GM21526 (cell line): ENCODE data around the gene DNAJC7.
A peak's percentile ranks its signal among the peaks of the same experiment; 100 is the strongest.
"Not testable (repeated sequence)": the region's sequence is repeated elsewhere in the genome, so short reads cannot be mapped to it uniquely, and the experiment has no call there.

Experiments used
- ATAC-seq: cut with Tn5 transposase; IDR thresholded peaks from one replicate; pipeline ENCODE4 v1.9.1; 2021; ENCODE audit warnings: moderate library complexity; ENCODE audit not compliant: unreplicated experiment, low FRiP score

Gene DNAJC7

GRCh38 chr17:42016411-42016831 is 818 bp downstream of the DNAJC7 start:
- ATAC-seq: no peak

- not testable (repeated sequence) for ATAC-seq
Observed at GRCh38 chr17:42013740-42014139, 3.5 kb downstream of the DNAJC7 start.

GRCh38 chr17:42012363-42012762 is 4.9 kb downstream of the DNAJC7 start:
- ATAC-seq: not testable (repeated sequence)

GRCh38 chr17:42010898-42011516 is 6.2 kb downstream of the DNAJC7 start:
- ATAC-seq: no peak

- not testable (repeated sequence) for ATAC-seq
Observed at GRCh38 chr17:42010266-42010680, 7.0 kb downstream of the DNAJC7 start.

GRCh38 chr17:42009170-42009569 is 8.1 kb downstream of the DNAJC7 start:
- ATAC-seq: no peak

- ATAC-seq: no peak
Observed at GRCh38 chr17:42005166-42005565, 12.1 kb downstream of the DNAJC7 start.

GRCh38 chr17:42002792-42003301 is 14.4 kb downstream of the DNAJC7 start:
- ATAC-seq: no peak

- ATAC-seq: no peak
Observed at GRCh38 chr17:42002175-42002791, 15.0 kb downstream of the DNAJC7 start.

GRCh38 chr17:42001729-42002128 is 15.5 kb downstream of the DNAJC7 start:
- no peak for ATAC-seq

GRCh38 chr17:42000413-42001133 is 16.7 kb downstream of the DNAJC7 start:
- ATAC-seq: no peak

- no peak for ATAC-seq
Observed at GRCh38 chr17:41998497-41998896, 18.7 kb downstream of the DNAJC7 start.

- peak; percentile 19 for ATAC-seq
Observed at GRCh38 chr17:41996855-41997164, 20.4 kb downstream of the DNAJC7 start.

GRCh38 chr17:41992576-41992975 is 24.7 kb downstream of the DNAJC7 start:
- ATAC-seq: no peak

GRCh38 chr17:41989702-41990419 is 27.4 kb downstream of the DNAJC7 start:
- ATAC-seq: no peak

- ATAC-seq: no peak
Observed at GRCh38 chr17:41988418-41988817, 28.8 kb downstream of the DNAJC7 start.

- ATAC-seq: no peak
Observed at GRCh38 chr17:41987642-41988041, 29.6 kb downstream of the DNAJC7 start.

GRCh38 chr17:41986634-41987033 is 30.6 kb downstream of the DNAJC7 start:
- ATAC-seq: no peak

- ATAC-seq: no peak
Observed at GRCh38 chr17:41985919-41986318, 31.3 kb downstream of the DNAJC7 start.

GRCh38 chr17:41984454-41984853 is 32.8 kb downstream of the DNAJC7 start:
- ATAC-seq: no peak
